ENCODE measurements around the gene FHL3.
A peak's percentile ranks its signal among the peaks of the same experiment; 100 is the strongest.

FHL3 gene

DNA sequence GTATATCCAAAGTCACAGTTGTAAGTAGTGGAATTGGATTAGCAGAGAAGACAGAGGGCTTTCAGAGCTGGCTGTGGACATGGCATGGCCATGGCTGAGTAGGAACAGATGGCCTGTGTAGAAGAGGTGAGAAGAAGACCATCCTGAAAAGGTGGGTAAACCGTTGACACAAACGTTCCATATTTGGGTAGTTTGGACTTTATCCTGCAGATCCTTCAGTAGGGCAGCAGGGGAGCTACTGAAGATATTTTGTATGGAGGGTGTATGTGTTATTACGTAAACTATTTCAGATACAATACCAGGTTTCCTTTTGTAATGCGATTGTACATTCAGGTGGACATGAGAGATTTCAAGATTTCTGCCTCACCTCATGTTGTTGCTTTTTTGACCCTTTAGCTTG, 8.9 kb upstream of the FHL3 start:
- no peak for DNase-seq (ENCODE audit: low read depth in 2 of 2)

GRCh38 chr1:38013227-38013622, 7.9 kb upstream of the FHL3 start:
- DNase-seq (ENCODE audit: low read depth in 2 of 2): no peak

DNA sequence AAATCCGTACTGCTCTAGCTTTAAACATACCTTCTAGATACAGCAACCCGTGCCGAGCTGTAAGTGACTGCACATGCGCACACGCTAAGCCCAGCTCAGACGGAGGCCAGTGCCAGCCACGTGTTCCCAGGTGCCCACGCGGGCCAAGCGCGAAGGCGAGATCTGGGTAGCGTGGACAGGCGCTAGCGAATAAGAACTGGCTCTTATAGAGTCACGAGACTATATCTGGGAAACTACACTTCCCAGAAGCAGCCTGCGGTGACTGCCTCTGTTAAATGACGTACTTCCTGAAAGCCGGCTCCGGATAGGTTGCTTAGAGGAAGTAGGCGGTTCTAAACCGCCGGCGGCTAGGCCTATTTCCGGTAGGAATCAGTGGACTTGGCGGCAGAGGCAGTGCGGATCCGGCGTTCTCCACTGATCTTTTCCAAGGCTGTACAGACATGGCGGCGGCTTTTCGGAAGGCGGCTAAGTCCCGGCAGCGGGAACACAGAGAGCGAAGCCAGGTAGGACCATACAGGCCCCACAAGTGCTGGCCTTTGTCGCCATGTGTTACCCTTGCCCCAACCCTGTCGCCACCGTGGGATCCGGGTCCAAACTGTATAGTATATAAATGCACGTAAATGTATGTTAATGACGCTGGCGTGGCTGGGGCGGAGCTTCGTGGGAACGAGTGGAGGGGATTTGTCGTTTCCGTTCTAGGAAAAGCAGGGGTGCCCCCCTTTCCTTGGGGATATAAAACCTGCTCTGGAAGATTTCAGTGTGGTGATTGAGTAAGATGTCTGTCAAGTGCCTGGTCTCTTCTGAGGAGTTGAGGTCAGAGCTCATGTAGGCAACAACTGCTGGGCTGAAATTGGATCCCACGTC, 7.3 kb upstream of the FHL3 start, which contains the start of gene UTP11:
TSS of gene UTP11 (plus strand) at position 372 of the 864 bp plus-strand sequence. CDS start at position 441, 69 bp downstream.
- peak; percentile 80 to 84 for DNase-seq (ENCODE audit: low read depth in 2 of 2)

DNA sequence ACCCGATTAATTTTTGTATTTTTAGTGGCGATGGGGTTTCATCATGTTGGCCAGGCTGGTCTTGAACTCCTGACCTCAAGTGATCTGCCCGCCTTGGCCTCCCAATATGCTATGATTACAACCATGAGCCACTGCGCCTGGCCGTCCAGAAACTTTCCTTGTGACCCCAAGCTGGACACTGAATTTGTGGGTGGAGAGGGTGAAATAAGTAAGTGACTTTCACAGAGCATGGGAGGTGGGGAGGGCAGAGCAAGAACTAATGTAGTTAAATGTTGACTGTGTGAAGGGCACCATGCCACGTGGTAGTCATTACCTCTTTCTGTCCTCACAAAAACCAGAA, 4.5 kb upstream of the FHL3 start:
- DNase-seq (ENCODE audit: low read depth in 2 of 2): no peak

DNA sequence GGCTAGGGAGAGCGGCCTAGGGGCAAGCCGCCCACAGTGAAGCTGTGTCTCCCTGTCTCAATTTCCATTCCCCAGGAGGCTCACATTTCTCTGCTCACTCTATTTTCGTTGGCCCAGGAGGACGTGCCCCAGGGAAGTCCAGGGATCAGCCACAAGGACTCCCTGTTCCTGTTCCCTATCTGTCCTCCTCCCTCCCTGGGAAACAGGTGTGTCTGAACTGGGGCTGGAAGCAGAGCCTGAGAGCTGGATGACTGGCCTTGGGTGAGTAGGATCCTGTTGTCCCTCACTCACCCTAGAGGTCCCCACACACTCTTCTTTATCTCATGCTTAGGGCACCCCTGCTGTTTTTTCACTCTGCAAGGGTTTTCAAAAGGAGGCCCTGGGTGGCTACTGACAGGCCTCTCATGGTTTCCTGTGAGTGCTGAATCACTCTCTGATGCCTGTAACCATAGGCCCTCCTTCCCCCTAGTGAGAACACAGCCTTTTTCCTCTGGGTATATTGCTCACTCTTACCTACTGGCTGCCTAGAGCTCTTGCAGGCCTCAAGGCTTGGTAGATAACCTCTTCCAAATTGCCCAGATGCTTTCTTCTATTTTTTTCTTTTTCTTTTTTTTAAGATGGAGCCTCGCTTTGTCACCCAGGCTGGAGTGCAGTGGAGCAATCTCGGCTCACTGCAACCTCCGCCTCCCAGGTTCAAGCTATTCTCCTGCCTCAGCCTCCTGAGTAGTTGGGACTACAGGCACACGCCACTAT, 4.0 kb upstream of the FHL3 start:
- no peak for DNase-seq (ENCODE audit: low read depth in 2 of 2)

DNA sequence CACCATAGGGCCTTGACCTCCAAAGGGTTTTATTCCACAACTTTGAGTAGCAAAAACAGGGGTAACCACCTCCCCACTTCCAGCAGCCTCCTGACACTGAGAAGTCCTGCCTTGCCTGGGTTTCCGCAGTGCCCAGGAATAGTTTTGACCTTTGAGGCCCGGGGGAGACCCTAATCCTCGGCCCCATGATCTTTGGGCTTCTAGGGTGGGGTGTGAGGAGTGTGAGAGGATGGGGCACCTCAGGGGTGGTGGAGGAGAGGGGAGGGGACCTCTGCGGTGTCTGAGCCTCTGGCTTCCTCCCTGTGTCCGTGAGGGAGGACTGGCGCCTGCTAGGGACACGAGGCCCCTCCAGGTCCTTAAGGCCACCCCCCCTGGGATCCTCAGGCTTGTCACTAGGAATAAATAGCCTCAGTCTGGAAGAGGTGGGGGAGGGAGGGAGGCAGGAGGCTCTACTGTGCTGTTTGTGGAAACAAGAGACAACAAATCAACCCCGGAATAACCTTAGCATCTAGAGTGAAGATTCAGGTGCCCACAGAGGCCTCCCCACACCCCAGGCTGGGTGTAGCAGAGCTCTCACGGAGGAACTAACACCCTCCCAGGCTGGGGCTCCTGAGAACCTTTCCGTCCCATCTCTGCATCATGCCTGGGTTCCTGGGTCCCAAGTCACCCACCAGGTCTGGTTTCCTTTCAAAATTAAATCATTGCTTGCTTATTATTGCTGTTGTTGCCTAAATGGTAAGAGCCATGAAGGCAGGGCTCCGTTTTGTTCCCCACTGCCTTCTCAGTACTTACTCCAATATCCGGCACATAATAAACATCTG, 904 bp upstream of the FHL3 start:
- DNase-seq (ENCODE audit: low read depth in 2 of 2): no peak

GRCh38 chr1:38004284-38005108, 818 bp downstream of the FHL3 start:
- no peak for DNase-seq (ENCODE audit: low read depth in 2 of 2)

GRCh38 chr1:38003261-38004250, 1.8 kb downstream of the FHL3 start:
- DNase-seq (ENCODE audit: low read depth in 2 of 2): no peak

- no peak for DNase-seq (ENCODE audit: low read depth in 2 of 2)
Measured at GRCh38 chr1:38000529-38001455, 4.5 kb downstream of the FHL3 start.

DNA sequence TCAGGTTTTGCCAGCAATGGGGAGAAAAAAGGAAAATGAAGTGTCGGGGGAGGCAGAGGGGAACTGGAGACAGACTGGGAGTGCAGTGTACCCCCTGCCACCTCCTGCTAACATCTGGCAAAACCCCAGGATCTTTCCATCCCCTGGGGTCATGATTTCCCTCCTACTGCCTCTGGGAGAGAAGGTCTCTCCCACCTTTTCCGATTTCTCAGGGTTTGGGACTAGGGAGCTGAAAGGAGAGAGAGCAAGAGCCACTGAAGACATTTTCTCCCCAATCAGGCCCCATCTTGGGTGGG, 5.1 kb downstream of the FHL3 start:
- no peak for DNase-seq (ENCODE audit: low read depth in 2 of 2)

- no peak for DNase-seq (ENCODE audit: low read depth in 2 of 2)
Measured at GRCh38 chr1:37999430-38000232, 5.7 kb downstream of the FHL3 start.

- DNase-seq (ENCODE audit: low read depth in 2 of 2): no peak
Measured at GRCh38 chr1:37998913-37999429, 6.3 kb downstream of the FHL3 start.

- DNase-seq (ENCODE audit: low read depth in 2 of 2): no peak
Measured at GRCh38 chr1:37998089-37998808, 7.1 kb downstream of the FHL3 start.

- no peak for DNase-seq (ENCODE audit: low read depth in 2 of 2)
Measured at GRCh38 chr1:37997256-37998088, 7.8 kb downstream of the FHL3 start.

DNA sequence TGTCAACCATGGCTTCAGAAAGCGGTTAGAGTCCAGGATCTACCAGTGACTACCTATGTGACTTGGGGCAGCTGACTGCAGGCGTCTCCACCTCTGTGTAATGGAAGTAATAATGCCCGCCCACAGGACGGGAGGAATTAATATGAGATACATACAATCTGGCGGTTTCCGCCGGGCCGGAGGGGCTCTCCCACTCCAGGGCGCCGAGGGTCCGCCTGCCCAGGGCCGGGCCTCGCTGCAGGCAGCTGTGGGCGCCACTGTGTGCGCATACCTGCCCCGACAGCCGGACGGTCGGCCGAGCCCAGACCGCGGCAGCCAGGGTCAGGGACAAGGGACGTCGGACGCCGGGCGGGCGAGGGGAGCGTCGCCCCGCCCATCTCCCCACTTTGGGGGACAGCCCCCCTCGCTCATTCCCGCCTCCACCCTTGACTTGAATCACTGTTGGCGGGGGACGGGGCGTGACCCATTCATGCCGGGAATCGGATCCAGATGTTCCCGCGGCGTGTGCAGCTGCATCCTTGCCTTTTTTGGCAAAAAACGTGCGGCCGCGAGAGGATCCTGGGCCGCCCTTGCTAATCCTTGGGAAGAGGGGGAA, 9.5 kb downstream of the FHL3 start:
- no peak for DNase-seq (ENCODE audit: low read depth in 2 of 2)

DNA sequence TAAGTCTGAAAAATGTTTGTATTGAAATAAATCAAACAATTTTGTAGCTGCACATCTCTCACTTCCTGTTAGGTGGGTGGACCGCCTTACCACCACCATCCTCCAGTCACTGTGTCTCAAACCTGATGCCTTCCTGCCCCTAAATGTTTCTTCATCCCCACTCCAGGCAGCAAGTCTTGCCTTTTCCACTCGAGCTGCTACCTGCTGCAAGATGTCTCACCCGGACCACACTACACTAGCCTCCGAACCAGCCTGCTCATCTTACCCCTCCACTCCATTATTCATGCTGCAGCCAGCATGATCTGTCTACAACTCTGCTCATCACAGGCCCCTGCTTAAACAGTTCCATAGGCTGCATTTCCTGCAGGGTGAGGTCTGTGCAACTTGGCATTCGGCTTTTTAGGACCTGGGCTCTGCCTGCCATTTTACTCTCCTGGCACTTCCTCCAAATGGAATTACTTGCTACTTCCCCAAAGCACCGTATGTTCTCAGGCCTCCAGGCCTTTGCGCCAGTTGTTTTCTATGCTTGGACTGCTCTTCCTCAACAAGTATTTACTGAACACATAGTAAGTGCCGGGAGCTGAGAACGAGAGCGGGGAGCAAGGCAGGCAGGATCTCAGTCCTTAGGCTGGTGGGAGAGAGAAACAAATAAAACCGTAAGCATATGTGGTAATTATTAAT, 10.3 kb downstream of the FHL3 start:
- DNase-seq (ENCODE audit: low read depth in 2 of 2): no peak
